MM.1S (cell line): ENCODE measurements around the gene JMJD7.

Source experiments
- DNase-seq: peaks from one replicate; pipeline ENCODE4 v3.0.0-alpha.2; 2015
- H2AFZ ChIP-seq: fragments of 300-600 bp; sonication (generic); 2 replicates; pipeline ENCODE4 v1.6.0; 2016; ENCODE audit warnings: antibody characterized with exemption, low read length
- H3F3A ChIP-seq: fragments of 300-600 bp; sonication (generic); 2 replicates; pipeline ENCODE4 v1.6.1; 2016; ENCODE audit warnings: mild to moderate bottlenecking, antibody characterized with exemption, low read length, moderate library complexity, mixed read lengths; ENCODE audit not compliant: insufficient read depth
- H3K27ac ChIP-seq: fragments of 300-600 bp; sonication (generic); 2 replicates; pipeline ENCODE4 v1.5.1; 2016; ENCODE audit warnings: mild to moderate bottlenecking, low read length
- H3K27me3 ChIP-seq: fragments of 300-600 bp; sonication (generic); replicated peaks from 2 replicates; pipeline ENCODE4 v1.6.0; 2016; ENCODE audit warnings: low read length; ENCODE audit not compliant: insufficient read depth
- H3K36me3 ChIP-seq: fragments of 300-600 bp; sonication (generic); replicated peaks from 2 replicates; pipeline ENCODE4 v1.6.1; 2016; ENCODE audit warnings: mild to moderate bottlenecking, low read length, mixed read lengths; ENCODE audit not compliant: insufficient read depth
- H3K4me1 ChIP-seq: fragments of 300-600 bp; sonication (generic); 2 replicates; pipeline ENCODE4 v1.6.1; 2016; ENCODE audit warnings: low read length, mixed read lengths
- H3K4me2 ChIP-seq: fragments of 300-600 bp; sonication (generic); 2 replicates; pipeline ENCODE4 v1.6.0; 2016; ENCODE audit warnings: low read depth, low read length
- H3K4me3 ChIP-seq: fragments of 300-600 bp; sonication (generic); 2 replicates; pipeline ENCODE4 v1.5.1; 2016; ENCODE audit warnings: low read length, mixed read lengths
- H3K79me2 ChIP-seq: fragments of 300-600 bp; sonication (generic); 2 replicates; pipeline ENCODE4 v1.6.1; 2016; ENCODE audit warnings: mixed run types, low read length, mixed read lengths
- H3K9ac ChIP-seq: fragments of 300-600 bp; sonication (generic); 2 replicates; pipeline ENCODE4 v1.6.1; 2016; ENCODE audit warnings: low read length, mixed read lengths
- H3K9me2 ChIP-seq: fragments of 300-600 bp; sonication (generic); replicated peaks from 2 replicates; pipeline ENCODE4 v1.6.1; 2016; ENCODE audit warnings: mild to moderate bottlenecking, low read length, mixed read lengths; ENCODE audit not compliant: insufficient read depth
- H3K9me3 ChIP-seq: fragments of 300-600 bp; sonication (generic); replicated peaks from 2 replicates; pipeline ENCODE4 v1.6.1; 2016; ENCODE audit warnings: mild to moderate bottlenecking, low read length, mixed read lengths; ENCODE audit not compliant: insufficient read depth
- H4K20me1 ChIP-seq: fragments of 300-600 bp; sonication (generic); 2 replicates; pipeline ENCODE4 v1.6.1; 2016; ENCODE audit warnings: mild to moderate bottlenecking, low read length, moderate library complexity, mixed read lengths; ENCODE audit not compliant: insufficient read depth
- CTCF ChIP-seq: fragments of 300-600 bp; sonication (generic); IDR thresholded peaks from 2 replicates; pipeline ENCODE4 v1.5.1; 2016; ENCODE audit warnings: antibody characterized with exemption, low read length, mixed read lengths
- EZH2 ChIP-seq: fragments of 300-600 bp; sonication (generic); optimal IDR thresholded peaks from 2 replicates; pipeline ENCODE3; 2017; ENCODE audit warnings: low read depth, mild to moderate bottlenecking, antibody characterized with exemption, low read length, mixed read lengths
- EZH2phosphoT487 ChIP-seq: fragments of 300-600 bp; sonication (generic); IDR thresholded peaks from 2 replicates; pipeline ENCODE4 v1.6.1; 2018; ENCODE audit warnings: antibody characterized with exemption, low read length

Gene JMJD7

DNA sequence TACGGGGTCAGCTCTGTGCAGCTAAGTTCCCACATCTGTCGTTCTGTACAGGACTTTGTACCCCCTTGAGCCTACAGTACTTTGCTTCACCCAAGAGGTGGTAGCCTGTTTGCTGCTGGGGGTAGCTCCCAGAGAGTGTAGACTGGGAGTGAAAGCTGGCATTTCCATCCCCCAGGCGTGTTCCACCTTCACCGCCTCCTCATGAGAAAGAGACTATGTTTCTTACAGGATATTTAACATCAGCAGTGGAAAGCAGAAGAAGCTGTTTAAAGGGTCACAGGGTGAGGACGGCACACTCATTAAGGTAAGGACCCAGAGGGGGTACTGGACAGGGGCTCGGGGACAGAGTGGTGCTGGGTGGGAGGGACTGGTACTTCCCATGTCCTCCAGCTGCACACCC, 10.1 kb upstream of the JMJD7 start:
- no peaks in the 10 kb centered on the region for H3F3A ChIP-seq
- no peak overlapping the region for H2AFZ ChIP-seq
- H3K9me2 ChIP-seq = no peaks in the 10 kb centered on the region
- TF ChIP-seq EZH2 (no peak), CTCF (no peak), EZH2phosphoT487 (no peak)
- no peaks in the 10 kb centered on the region for H3K27me3 ChIP-seq
- no peaks in the 10 kb centered on the region for H3K79me2 ChIP-seq
- H3K4me2 ChIP-seq = no peak overlapping the region
- no peaks in the 10 kb centered on the region for H3K4me1 ChIP-seq
- H3K9me3 ChIP-seq = no peaks in the 10 kb centered on the region
- no peaks in the 10 kb centered on the region for H4K20me1 ChIP-seq
- H3K36me3 ChIP-seq = no peaks in the 10 kb centered on the region
- DNase-seq = no peak
- no peak overlapping the region for H3K27ac ChIP-seq
- H3K9ac ChIP-seq = no peak overlapping the region
- no peak overlapping the region for H3K4me3 ChIP-seq

DNA sequence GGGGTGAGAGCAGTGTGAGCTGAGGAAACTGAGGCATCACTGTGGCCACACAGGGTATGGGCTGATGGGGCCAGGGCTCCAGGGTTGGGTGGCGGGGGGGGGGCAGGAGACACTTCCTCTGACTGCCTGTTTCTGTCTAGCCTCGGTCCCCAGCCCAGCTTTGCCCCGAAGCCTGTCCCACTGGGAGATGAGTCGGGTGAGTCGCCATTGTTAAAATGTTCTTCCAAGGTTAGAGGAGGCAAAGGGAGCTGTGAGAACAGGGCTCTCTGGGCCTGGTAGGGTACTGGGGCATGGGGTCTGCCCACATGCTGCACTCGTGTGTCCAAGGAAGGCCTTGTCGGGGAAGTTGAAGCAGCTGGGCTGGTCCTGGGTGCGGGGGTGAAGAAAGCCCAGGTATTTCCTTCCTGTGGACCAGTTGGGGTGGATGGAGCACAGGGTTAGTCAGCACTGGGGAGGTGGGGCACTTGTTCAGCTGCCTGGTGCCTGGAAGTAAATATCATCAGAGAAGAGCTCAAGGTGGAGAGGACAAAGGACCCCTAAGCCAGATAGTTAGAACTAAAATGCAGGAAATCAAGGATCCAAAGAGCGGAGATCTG, 8.3 kb upstream of the JMJD7 start:
- Histone ChIP-seq H3K27me3 (no peaks in the 10 kb centered on the region), H3K9me3 (no peaks in the 10 kb centered on the region), H2AFZ (no peak overlapping the region), H3K4me2 (no peak overlapping the region), H3F3A (no peaks in the 10 kb centered on the region), H3K4me3 (no peak overlapping the region), H3K27ac (no peak overlapping the region), H3K9ac (no peak overlapping the region), H4K20me1 (no peaks in the 10 kb centered on the region), H3K4me1 (no peaks in the 10 kb centered on the region), H3K36me3 (no peaks in the 10 kb centered on the region), H3K79me2 (no peaks in the 10 kb centered on the region), H3K9me2 (no peaks in the 10 kb centered on the region)
- DNase-seq = no peak
- TF ChIP-seq EZH2phosphoT487 (no peak), EZH2 (no peak), CTCF (no peak)

DNA sequence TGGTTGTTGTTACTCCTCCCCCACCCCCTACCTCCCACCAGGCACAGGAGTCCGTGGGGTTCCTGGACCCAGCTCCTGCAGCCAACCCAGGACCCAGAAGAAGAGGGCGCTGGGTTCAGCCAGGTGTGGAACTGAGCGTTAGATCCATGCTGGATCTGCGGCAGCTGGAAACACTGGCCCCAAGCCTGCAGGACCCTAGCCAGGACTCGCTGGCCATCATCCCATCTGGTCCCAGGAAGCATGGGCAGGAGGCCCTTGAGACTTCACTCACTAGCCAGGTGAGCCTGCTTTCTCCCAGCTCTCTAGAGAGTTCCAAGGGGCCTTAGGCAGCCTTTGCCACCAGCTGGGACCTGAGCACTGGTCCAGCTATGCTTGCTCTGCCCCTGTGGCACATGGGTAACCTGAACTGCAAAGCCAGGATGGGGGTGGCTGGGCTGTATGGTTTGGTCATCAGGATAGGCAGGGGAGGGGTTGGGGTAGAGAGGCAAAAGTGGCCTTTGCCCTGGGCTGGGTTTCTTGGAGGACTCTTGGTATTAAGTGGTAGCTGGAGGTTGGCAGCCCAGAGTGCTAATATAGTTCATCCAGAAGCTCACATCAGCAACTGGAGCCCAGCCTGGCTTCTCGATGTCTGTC, 7.0 kb upstream of the JMJD7 start:
- no peaks in the 10 kb centered on the region for H3K4me1 ChIP-seq
- no peaks in the 10 kb centered on the region for H3K9me3 ChIP-seq
- H4K20me1 ChIP-seq = no peaks in the 10 kb centered on the region
- no peak overlapping the region for H3K27ac ChIP-seq
- H3K9me2 ChIP-seq = no peaks in the 10 kb centered on the region
- TF ChIP-seq EZH2phosphoT487 = no peak
- no peak for TF ChIP-seq EZH2
- no peak for TF ChIP-seq CTCF
- no peak overlapping the region for H3K9ac ChIP-seq
- no peak overlapping the region for H3K4me2 ChIP-seq
- H3F3A ChIP-seq = no peaks in the 10 kb centered on the region
- H3K79me2 ChIP-seq = no peaks in the 10 kb centered on the region
- H2AFZ ChIP-seq = no peak overlapping the region
- no peaks in the 10 kb centered on the region for H3K27me3 ChIP-seq
- H3K4me3 ChIP-seq = no peak overlapping the region
- no peak for DNase-seq
- H3K36me3 ChIP-seq = no peaks in the 10 kb centered on the region
